WTC11 (cell line): ENCODE measurements around the gene ANKRD62. TPM values are rescaled to one million over a fixed set of nuclear protein-coding genes. Genes with fewer than 3 reads are reported as not detected.

Experiments used
- ATAC-seq: fragments of 200-7000 bp; cut with Tn5 transposase; 2 replicates; pipeline ENCODE4 v1.10.0; 2021; ENCODE audit warnings: mild to moderate bottlenecking, moderate library complexity
- CTCF ChIA-PET: fragments of 300-600 bp; sonication (Branson Sonifier 250); formaldehyde crosslinking; loops from one replicate; lab custom pipeline; 2021; ENCODE audit warnings: antibody characterized with exemption; lab: Charles Lee
- POLR2A ChIA-PET: fragments of 350-600 bp; sonication (Branson Sonifier 250); formaldehyde crosslinking; loops from one replicate; lab custom pipeline; 2021; ENCODE audit warnings: antibody characterized with exemption; lab: Charles Lee
- DNase-seq: peaks from one replicate; pipeline ENCODE4 v3.0.0; 2021; ENCODE audit warnings: low spot score
- H3K27ac Mint-ChIP-seq: 2 replicates; pipeline ENCODE4 v1.8.0; 2021; ENCODE audit warnings: mixed read lengths
- H3K27me3 Mint-ChIP-seq: 2 replicates; pipeline ENCODE4 v1.8.0; 2021; ENCODE audit warnings: low read depth, mild to moderate bottlenecking, moderate library complexity, mixed read lengths
- H3K36me3 Mint-ChIP-seq: 2 replicates; pipeline ENCODE4 v1.8.0; 2021; ENCODE audit warnings: mixed read lengths
- H3K4me1 Mint-ChIP-seq: 2 replicates; pipeline ENCODE4 v1.8.0; 2022; ENCODE audit warnings: mixed read lengths
- H3K4me3 Mint-ChIP-seq: 2 replicates; pipeline ENCODE4 v1.8.0; 2021; ENCODE audit warnings: mild to moderate bottlenecking, moderate library complexity, mixed read lengths
- H3K9me3 Mint-ChIP-seq: 2 replicates; pipeline ENCODE4 v1.8.0; 2021; ENCODE audit warnings: mixed read lengths
- ATF1 ChIP-seq: sonication (generic); formaldehyde crosslinking; IDR thresholded peaks from 2 replicates; pipeline ENCODE4 v1.8.1; 2023; ENCODE audit warnings: mild to moderate bottlenecking, moderate library complexity, missing genetic modification reagents
- CREB1 ChIP-seq: sonication (generic); formaldehyde crosslinking; IDR thresholded peaks from 2 replicates; pipeline ENCODE4 v1.8.0; 2023; ENCODE audit warnings: mild to moderate bottlenecking, missing genetic modification reagents
- IRF2 ChIP-seq: sonication (generic); formaldehyde crosslinking; IDR thresholded peaks from 2 replicates; pipeline ENCODE4 v1.8.0; 2022; ENCODE audit warnings: low read depth, missing genetic modification reagents, borderline replicate concordance
- JAZF1 ChIP-seq: fragments of 250-450 bp; sonication (Bioruptor Pico); IDR thresholded peaks from 2 replicates; pipeline ENCODE4 v1.9.0; 2021; ENCODE audit warnings: moderate library complexity, mild to moderate bottlenecking, inconsistent platforms
- KAT7 ChIP-seq: sonication (generic); formaldehyde crosslinking; IDR thresholded peaks from 2 replicates; pipeline ENCODE4 v1.8.1; 2023; ENCODE audit warnings: missing genetic modification reagents, mild to moderate bottlenecking, borderline replicate concordance
- NFE2L1 ChIP-seq: sonication (generic); formaldehyde crosslinking; IDR thresholded peaks from 2 replicates; pipeline ENCODE4 v1.8.1; 2023; ENCODE audit warnings: missing genetic modification reagents
- PRRX2 ChIP-seq: fragments of 250-450 bp; sonication (Bioruptor Pico); IDR thresholded peaks from 2 replicates; pipeline ENCODE4 v1.8.0; 2021; ENCODE audit warnings: mild to moderate bottlenecking
- TEAD1 ChIP-seq: sonication (generic); formaldehyde crosslinking; IDR thresholded peaks from 2 replicates; pipeline ENCODE4 v1.8.0; 2022; ENCODE audit warnings: mild to moderate bottlenecking, missing genetic modification reagents
- TP53 ChIP-seq: sonication (generic); formaldehyde crosslinking; IDR thresholded peaks from 2 replicates; pipeline ENCODE4 v1.8.1; 2023; ENCODE audit warnings: mild to moderate bottlenecking, missing genetic modification reagents
- ZBTB21 ChIP-seq: sonication (generic); formaldehyde crosslinking; IDR thresholded peaks from 2 replicates; pipeline ENCODE4 v1.8.1; 2023; ENCODE audit warnings: mild to moderate bottlenecking, missing genetic modification reagents, borderline replicate concordance
- ZNF219 ChIP-seq: sonication (generic); formaldehyde crosslinking; IDR thresholded peaks from 2 replicates; pipeline ENCODE4 v1.8.0; 2023; ENCODE audit warnings: missing genetic modification reagents, mild to moderate bottlenecking, borderline replicate concordance
- ZNF263 ChIP-seq: sonication (generic); formaldehyde crosslinking; IDR thresholded peaks from 2 replicates; pipeline ENCODE4 v1.8.1; 2022; ENCODE audit warnings: low read depth, mild to moderate bottlenecking, moderate library complexity, missing genetic modification reagents
- ZNF317 ChIP-seq: sonication (generic); formaldehyde crosslinking; IDR thresholded peaks from 2 replicates; pipeline ENCODE4 v1.8.1; 2023; ENCODE audit warnings: low read depth, mild to moderate bottlenecking, moderate library complexity, missing genetic modification reagents, borderline replicate concordance
- ZNF423 ChIP-seq: fragments of 250-450 bp; sonication (Bioruptor Pico); IDR thresholded peaks from 2 replicates; pipeline ENCODE4 v2.1.2; 2022; ENCODE audit warnings: mild to moderate bottlenecking, moderate library complexity
- total RNA-seq: library from RNA; stranded (reverse); gene quantifications from 3 replicates; pipeline ENCODE4 v1.2.3, GENCODE V29; 2021
- TF ChIP-seq, protein P1 (sequence below): fragments of 250-450 bp; sonication (Bioruptor Pico); conservative IDR thresholded peaks from 2 replicates; pipeline ENCODE4 v1.9.0; 2021; ENCODE audit warnings: mild to moderate bottlenecking
- TF ChIP-seq, protein P2 (sequence below): sonication (generic); formaldehyde crosslinking; IDR thresholded peaks from 2 replicates; pipeline ENCODE4 v1.8.1; 2023; ENCODE audit warnings: mild to moderate bottlenecking, moderate library complexity, missing genetic modification reagents
- TF ChIP-seq, protein P3 (sequence below): sonication (generic); formaldehyde crosslinking; IDR thresholded peaks from 2 replicates; pipeline ENCODE4 v1.8.0; 2022; ENCODE audit warnings: mild to moderate bottlenecking, missing genetic modification reagents
- TF ChIP-seq, protein P4 (sequence below): sonication (generic); formaldehyde crosslinking; IDR thresholded peaks from 2 replicates; pipeline ENCODE4 v1.8.1; 2023; ENCODE audit warnings: mild to moderate bottlenecking, missing genetic modification reagents, moderate library complexity
- TF ChIP-seq, protein P5 (sequence below): sonication (generic); formaldehyde crosslinking; IDR thresholded peaks from 2 replicates; pipeline ENCODE4 v1.8.1; 2022; ENCODE audit warnings: low read depth, missing genetic modification reagents, borderline replicate concordance
- TF ChIP-seq, protein P6 (sequence below): fragments of 250-450 bp; sonication (Bioruptor Pico); IDR thresholded peaks from 2 replicates; pipeline ENCODE4 v1.9.0; 2021; ENCODE audit warnings: mild to moderate bottlenecking, borderline replicate concordance
- TF ChIP-seq, protein P7 (sequence below): fragments of 250-450 bp; sonication (Bioruptor Pico); IDR thresholded peaks from 2 replicates; pipeline ENCODE4 v1.9.0; 2021; ENCODE audit warnings: mild to moderate bottlenecking
- TF ChIP-seq, protein P8 (sequence below): sonication (generic); formaldehyde crosslinking; IDR thresholded peaks from 2 replicates; pipeline ENCODE4 v1.8.1; 2022; ENCODE audit warnings: missing genetic modification reagents, borderline replicate concordance

Gene ANKRD62
- total RNA-seq, 1 experiment from 2014 or later, result not detected

DNA sequence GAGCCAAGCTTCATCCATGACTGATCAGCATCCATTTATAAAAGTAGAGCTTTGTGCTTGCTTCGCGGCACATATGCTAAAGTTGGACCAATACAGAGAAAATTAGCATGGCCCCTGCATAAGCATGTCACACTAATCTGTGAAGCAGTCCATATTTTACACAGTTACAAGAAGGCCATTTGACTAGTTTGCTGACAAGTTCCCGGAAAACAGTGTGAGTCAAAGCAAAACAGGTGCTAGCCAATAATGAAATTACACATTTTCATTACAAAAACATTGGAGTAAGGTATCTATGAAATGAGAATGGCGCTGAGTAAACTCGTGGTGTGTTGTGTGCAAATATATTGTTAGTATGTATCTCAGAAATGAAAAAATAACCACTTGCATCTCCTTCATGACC is 4.7 kb downstream of the ANKRD62 start (continued):
- TF ChIP-seq IRF2 (no peak), PRRX2 (no peak), ZNF219 (CRISPR knock-in tag) (no peak), TEAD1 (CRISPR knock-in tag) (no peak), ZBTB21 (CRISPR knock-in tag) (no peak)
- TF ChIP-seq, protein P1, sequence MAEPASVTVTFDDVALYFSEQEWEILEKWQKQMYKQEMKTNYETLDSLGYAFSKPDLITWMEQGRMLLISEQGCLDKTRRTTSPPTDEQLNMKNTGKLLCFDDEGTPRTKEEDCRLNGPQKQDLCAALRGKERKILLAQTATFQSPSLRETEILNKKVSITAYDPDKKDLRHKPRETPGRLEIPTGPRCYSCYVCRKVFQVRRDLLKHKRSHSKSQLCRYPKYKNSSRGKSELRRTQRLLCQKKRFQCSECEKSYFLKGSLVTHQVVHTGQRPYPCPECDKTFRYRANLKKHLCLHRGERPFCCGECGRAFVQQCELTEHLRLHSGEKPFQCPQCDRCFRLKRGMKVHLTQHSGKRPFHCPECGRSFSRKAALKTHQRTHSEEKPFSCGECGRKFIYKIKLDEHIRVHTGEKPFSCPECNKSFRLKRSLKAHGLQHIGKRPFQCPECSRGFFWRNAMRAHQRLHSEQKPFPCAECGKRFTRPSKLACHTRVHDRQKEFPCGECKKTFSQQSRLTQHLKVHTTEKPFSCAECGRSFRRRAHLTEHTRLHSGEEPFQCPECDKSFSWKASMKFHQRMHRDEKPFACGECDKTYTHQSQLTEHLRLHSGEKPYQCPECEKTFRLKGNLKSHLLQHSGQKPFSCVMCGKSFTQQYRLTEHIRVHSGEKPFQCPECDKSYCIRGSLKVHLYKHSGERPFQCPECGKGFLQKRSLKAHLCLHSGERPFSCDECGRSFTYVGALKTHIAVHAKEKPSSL (CRISPR knock-in tag), result no peak
- TF ChIP-seq, protein P2, sequence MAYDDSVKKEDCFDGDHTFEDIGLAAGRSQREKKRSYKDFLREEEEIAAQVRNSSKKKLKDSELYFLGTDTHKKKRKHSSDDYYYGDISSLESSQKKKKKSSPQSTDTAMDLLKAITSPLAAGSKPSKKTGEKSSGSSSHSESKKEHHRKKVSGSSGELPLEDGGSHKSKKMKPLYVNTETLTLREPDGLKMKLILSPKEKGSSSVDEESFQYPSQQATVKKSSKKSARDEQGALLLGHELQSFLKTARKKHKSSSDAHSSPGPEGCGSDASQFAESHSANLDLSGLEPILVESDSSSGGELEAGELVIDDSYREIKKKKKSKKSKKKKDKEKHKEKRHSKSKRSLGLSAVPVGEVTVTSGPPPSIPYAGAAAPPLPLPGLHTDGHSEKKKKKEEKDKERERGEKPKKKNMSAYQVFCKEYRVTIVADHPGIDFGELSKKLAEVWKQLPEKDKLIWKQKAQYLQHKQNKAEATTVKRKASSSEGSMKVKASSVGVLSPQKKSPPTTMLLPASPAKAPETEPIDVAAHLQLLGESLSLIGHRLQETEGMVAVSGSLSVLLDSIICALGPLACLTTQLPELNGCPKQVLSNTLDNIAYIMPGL (CRISPR knock-in tag), result no peak
- TF ChIP-seq, protein P3, sequence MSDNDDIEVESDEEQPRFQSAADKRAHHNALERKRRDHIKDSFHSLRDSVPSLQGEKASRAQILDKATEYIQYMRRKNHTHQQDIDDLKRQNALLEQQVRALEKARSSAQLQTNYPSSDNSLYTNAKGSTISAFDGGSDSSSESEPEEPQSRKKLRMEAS, result no peak

DNA sequence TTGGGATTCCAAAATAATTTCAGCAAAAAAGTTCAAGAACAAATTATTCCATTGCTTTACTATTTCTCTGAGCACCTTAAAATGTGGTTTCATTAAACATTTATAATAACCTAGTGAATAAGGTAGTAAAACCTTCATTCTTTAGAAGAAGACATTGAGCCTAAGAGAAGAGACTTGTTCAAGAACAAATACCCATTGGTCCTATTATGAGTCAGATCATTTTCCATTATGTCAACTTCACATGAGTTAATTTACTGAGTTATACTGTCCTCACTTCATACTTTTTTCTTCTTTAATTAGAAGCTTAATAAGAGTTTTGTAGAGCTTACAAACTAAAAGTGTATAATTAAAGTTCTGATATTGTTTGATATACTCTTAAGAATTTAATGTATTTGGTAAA is 5.5 kb downstream of the ANKRD62 start:
- CTCF ChIA-PET, result interaction anchor here (1.0 kb wide), 1 partner anchor 173 kb away, joined by 3 read pairs; no protein-coding TSS in a partner anchor
- H3K27me3 Mint-ChIP-seq, result no peaks in the 10 kb centered on the region
- no peaks in the 10 kb centered on the region for H3K4me1 Mint-ChIP-seq
- ATAC-seq (no peak), DNase-seq (no peak)
- H3K9me3 Mint-ChIP-seq, result no peaks in the 10 kb centered on the region
- POLR2A ChIA-PET, result no interaction called here
- no peak overlapping the region for H3K4me3 Mint-ChIP-seq
- no peak overlapping the region for H3K27ac Mint-ChIP-seq
- H3K36me3 Mint-ChIP-seq, result no peaks in the 10 kb centered on the region
- TF ChIP-seq ATF1 (CRISPR knock-in tag) (no peak), ZNF263 (CRISPR knock-in tag) (no peak), NFE2L1 (CRISPR knock-in tag) (no peak), JAZF1 (CRISPR knock-in tag) (no peak), ZNF317 (CRISPR knock-in tag) (no peak), ZNF423 (CRISPR knock-in tag) (no peak), KAT7 (no peak), CREB1 (no peak), TP53 (no peak)
- TF ChIP-seq, protein P4, sequence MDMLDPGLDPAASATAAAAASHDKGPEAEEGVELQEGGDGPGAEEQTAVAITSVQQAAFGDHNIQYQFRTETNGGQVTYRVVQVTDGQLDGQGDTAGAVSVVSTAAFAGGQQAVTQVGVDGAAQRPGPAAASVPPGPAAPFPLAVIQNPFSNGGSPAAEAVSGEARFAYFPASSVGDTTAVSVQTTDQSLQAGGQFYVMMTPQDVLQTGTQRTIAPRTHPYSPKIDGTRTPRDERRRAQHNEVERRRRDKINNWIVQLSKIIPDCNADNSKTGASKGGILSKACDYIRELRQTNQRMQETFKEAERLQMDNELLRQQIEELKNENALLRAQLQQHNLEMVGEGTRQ (CRISPR knock-in tag), result no peak
- TF ChIP-seq, protein P5, sequence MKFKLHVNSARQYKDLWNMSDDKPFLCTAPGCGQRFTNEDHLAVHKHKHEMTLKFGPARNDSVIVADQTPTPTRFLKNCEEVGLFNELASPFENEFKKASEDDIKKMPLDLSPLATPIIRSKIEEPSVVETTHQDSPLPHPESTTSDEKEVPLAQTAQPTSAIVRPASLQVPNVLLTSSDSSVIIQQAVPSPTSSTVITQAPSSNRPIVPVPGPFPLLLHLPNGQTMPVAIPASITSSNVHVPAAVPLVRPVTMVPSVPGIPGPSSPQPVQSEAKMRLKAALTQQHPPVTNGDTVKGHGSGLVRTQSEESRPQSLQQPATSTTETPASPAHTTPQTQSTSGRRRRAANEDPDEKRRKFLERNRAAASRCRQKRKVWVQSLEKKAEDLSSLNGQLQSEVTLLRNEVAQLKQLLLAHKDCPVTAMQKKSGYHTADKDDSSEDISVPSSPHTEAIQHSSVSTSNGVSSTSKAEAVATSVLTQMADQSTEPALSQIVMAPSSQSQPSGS (CRISPR knock-in tag), result no peak
- TF ChIP-seq, protein P6, sequence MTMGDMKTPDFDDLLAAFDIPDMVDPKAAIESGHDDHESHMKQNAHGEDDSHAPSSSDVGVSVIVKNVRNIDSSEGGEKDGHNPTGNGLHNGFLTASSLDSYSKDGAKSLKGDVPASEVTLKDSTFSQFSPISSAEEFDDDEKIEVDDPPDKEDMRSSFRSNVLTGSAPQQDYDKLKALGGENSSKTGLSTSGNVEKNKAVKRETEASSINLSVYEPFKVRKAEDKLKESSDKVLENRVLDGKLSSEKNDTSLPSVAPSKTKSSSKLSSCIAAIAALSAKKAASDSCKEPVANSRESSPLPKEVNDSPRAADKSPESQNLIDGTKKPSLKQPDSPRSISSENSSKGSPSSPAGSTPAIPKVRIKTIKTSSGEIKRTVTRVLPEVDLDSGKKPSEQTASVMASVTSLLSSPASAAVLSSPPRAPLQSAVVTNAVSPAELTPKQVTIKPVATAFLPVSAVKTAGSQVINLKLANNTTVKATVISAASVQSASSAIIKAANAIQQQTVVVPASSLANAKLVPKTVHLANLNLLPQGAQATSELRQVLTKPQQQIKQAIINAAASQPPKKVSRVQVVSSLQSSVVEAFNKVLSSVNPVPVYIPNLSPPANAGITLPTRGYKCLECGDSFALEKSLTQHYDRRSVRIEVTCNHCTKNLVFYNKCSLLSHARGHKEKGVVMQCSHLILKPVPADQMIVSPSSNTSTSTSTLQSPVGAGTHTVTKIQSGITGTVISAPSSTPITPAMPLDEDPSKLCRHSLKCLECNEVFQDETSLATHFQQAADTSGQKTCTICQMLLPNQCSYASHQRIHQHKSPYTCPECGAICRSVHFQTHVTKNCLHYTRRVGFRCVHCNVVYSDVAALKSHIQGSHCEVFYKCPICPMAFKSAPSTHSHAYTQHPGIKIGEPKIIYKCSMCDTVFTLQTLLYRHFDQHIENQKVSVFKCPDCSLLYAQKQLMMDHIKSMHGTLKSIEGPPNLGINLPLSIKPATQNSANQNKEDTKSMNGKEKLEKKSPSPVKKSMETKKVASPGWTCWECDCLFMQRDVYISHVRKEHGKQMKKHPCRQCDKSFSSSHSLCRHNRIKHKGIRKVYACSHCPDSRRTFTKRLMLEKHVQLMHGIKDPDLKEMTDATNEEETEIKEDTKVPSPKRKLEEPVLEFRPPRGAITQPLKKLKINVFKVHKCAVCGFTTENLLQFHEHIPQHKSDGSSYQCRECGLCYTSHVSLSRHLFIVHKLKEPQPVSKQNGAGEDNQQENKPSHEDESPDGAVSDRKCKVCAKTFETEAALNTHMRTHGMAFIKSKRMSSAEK, result no peak
- TF ChIP-seq, protein P7, sequence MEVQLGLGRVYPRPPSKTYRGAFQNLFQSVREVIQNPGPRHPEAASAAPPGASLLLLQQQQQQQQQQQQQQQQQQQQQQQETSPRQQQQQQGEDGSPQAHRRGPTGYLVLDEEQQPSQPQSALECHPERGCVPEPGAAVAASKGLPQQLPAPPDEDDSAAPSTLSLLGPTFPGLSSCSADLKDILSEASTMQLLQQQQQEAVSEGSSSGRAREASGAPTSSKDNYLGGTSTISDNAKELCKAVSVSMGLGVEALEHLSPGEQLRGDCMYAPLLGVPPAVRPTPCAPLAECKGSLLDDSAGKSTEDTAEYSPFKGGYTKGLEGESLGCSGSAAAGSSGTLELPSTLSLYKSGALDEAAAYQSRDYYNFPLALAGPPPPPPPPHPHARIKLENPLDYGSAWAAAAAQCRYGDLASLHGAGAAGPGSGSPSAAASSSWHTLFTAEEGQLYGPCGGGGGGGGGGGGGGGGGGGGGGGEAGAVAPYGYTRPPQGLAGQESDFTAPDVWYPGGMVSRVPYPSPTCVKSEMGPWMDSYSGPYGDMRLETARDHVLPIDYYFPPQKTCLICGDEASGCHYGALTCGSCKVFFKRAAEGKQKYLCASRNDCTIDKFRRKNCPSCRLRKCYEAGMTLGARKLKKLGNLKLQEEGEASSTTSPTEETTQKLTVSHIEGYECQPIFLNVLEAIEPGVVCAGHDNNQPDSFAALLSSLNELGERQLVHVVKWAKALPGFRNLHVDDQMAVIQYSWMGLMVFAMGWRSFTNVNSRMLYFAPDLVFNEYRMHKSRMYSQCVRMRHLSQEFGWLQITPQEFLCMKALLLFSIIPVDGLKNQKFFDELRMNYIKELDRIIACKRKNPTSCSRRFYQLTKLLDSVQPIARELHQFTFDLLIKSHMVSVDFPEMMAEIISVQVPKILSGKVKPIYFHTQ (CRISPR knock-in tag), result no peak
- TF ChIP-seq, protein P8, sequence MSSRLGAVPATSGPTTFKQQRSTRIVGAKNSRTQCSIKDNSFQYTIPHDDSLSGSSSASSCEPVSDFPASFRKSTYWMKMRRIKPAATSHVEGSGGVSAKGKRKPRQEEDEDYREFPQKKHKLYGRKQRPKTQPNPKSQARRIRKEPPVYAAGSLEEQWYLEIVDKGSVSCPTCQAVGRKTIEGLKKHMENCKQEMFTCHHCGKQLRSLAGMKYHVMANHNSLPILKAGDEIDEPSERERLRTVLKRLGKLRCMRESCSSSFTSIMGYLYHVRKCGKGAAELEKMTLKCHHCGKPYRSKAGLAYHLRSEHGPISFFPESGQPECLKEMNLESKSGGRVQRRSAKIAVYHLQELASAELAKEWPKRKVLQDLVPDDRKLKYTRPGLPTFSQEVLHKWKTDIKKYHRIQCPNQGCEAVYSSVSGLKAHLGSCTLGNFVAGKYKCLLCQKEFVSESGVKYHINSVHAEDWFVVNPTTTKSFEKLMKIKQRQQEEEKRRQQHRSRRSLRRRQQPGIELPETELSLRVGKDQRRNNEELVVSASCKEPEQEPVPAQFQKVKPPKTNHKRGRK (CRISPR knock-in tag), result no peak
